Hypothalamus (tissue), 51 donors: Measurements from ENCODE around the gene MCUB.
A peak's percentile ranks its signal among the peaks of the same experiment; 100 is the strongest.

ENCODE experiments used
- DNase-seq, 51 donors: peaks; one replicate each; lab custom pipeline; 2025; lab: John Stamatoyannopoulos, UW

MCUB gene

GRCh38 chr4:109722357-109722756 lies 162.3 kb downstream of the MCUB start:
- DNase-seq: no peak

DNA sequence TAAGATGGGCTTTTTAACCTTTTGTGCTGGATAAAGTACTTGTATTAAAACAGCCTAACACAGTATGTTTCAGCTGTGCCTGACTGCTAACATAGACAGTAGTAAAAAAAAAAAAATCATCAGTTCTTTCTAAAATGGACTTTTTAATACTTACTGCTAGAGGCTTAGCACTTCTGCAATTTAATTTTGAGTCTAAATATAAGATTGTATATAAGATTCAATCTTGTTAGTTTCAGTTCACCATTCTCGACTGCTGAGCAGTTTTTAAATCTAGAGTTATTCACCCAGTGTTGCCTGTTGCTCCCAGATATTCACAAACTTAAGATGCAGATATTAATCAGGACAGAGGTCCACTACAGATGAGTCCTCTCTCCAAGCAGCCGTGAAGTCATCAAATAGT lies 163.1 kb downstream of the MCUB start:
- no peak for DNase-seq

DNA sequence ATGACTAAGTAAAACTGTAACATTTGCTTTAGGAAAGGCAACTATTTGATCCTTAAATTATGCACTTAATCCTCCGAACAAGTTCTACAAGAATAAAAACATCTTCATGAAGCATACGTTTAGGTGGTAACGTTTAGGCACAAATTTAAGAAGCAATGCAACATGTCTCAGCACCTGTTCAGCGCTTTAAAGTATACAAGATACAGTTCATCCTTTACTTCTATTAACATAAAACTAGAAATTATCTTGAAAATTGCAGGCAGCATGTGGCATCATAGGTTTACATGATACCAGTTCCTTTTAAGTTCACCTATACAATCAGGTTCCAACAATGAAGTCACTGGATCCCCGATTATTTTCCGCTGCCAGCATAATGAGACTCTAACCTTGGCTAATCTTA lies 168.3 kb downstream of the MCUB start:
- no peak for DNase-seq

DNA sequence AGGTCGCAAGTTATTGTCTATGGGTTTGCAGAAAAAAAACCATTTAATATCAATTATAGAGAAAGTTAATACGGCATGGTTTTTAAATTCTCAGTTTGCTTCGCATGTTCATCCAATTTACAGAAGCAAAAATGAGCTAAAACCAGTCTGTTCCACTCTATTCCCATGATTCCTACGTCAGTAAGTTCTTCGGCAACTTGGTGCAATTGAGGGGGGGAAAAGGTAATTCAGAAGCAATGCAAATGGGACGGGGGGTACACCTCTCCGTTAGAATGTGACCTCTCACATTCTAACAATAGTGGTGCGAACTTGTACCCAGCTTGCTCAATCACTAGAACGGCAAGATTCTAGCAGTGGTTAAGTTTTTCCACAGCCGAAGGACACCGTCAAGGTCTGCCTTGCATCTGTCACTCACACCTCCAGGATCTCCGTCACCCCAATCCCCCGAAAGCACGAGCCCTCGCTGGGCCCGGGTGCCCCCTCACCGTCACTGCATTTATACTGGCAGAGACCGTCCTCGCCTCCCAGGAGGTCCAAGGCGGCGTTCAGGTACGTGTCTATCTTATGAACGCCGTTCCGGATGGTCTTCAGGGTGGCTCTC lies 169.2 kb downstream of the MCUB start:
- DNase-seq: peak in 6 of 51 donors; percentile 1 to 63 (median 30)

- DNase-seq: peak in 50 of 51 donors; percentile 11 to 86 (median 57)
Observed at GRCh38 chr4:109729718-109730618, 169.9 kb downstream of the MCUB start, which contains the start of gene PLA2G12A. Gene PLA2G12A (minus strand): TSS chr4:109730070. CDS start chr4:109729809, 261 bp downstream.

DNA sequence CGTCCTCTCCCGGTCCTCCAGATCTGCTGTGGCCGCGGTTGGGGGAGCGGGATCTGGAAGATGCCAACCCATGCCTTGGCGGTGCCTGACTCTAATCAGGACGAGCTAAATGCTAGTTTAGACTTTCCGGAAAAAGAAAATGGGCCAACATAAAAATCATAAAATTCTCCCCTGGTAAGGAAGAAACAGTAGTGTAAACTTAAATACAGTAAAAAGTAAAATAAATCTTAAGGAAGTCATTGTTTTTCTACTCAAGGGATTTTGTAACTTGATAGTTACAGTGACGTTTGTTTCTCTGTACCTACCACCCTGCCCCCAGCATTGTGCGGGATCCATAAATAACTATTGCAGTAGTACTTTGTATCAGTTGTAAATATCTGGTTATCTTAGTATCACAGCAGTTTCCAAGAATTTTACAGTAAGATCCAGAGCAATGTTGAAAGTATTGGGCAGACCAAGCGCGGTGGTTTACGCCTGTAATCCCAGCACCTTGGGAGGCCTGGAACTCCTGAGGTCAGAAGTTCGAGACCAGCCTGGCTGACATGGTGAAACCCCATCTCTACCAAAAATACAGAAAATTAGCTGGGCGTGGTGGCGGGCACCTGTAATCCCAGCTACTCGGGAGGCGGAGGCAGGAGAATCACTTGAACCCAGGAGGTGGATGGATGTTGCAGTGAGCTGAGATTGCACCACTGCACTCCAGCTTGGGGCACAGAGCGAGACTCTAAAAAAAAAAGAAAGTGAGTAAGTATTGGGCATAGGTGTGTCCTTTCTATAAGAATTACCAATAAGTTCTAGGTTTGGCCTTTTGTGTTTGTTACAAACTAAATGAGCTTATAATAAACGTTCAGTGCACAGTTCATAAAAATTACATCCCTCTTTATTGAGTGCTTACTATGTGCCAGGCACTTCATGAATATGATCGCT lies 170.8 kb downstream of the MCUB start:
- DNase-seq: no peak

DNA sequence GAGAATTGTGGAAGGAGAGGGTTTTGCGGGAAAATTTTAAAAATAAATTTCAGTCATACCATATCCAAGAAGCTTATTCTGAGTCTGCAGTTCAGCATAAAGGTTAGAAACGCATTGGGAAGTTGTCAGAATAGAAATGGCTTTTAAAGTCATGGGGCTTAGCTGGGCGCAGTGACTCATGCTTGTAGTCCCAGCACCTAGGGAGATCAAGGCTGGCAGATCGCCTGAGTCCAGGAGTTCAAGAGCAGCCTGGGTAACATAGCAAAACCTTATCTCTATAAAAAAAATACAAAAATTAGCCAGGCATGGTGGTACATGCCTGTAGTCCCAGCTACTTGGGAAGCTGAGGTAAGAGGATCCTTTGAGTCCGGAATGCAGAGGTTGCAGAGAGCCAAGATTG lies 173.7 kb downstream of the MCUB start:
- DNase-seq: no peak

DNA sequence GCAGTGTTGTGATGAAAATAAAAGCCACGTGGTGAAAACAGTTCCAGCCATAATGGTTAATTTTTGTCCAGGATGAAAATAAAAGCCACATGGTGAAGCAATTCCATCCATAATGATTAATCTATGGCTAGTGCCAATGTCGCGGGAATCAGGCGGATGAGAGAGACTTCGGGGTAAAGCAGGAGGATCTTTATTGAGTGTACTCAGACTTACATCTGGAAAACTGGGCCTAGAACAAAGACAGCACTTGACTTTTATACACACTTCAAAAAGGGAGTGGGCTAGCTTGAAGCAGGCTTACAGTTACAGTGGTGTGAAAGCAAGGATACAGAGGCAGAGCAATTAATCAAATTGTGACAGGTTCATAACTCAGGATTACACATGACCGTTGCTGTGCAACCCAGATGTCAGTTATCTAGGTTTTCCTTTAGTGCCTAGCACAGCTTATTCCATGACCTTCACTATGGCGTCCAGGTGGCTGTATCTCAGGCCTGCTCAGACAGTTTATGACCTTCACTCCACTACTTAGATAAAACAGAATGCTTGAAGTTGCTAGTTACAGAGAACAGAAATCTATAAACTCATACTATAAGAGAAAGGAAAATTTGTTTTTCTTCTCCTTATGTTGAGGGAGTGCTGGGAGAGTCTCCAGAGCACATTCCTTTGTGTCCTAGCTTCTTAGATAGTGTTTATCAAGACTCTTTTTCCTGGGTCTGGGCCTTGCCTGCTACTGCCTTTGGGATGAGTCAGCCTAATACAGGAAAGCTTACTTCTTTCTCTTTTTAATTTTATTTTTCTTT lies 175.7 kb downstream of the MCUB start:
- no peak for DNase-seq
